OCI-LY3 (cell line): Measurements from ENCODE around the gene JAK2.

Experiments used
- EZH2phosphoT487 ChIP-seq: fragments of 200-600 bp; shearing (Covaris generic); IDR thresholded peaks from 2 replicates; pipeline ENCODE4 v1.6.1; 2018; ENCODE audit warnings: antibody characterized with exemption, mixed run types, low read depth
- TF ChIP-seq, protein P1 (sequence below): fragments of 200-600, 300-600 bp; sonication (generic); IDR thresholded peaks from 2 replicates; pipeline ENCODE4 v1.5.1; 2014; ENCODE audit warnings: antibody characterized with exemption, low read length, low read depth

DNA sequence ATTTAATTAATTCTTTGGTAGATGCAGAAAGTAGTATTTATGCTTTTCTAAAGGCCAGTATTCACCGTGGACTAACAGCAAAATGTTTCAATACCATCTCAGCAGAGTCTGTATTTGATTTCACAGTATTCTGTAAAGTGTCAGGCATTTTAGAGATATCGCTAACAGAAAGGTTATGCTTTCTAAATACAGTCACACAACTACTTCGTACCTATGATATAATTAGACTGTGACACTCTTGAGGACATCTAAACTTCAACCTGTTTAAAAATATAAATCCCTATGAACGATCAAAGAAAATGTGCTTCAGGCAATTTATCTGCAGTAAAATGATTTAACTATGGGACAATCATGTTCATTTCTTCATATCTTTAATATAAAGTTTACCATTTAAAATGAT, 41.7 kb upstream of the JAK2 start:
- no peak for TF ChIP-seq EZH2phosphoT487
- TF ChIP-seq, protein P1, sequence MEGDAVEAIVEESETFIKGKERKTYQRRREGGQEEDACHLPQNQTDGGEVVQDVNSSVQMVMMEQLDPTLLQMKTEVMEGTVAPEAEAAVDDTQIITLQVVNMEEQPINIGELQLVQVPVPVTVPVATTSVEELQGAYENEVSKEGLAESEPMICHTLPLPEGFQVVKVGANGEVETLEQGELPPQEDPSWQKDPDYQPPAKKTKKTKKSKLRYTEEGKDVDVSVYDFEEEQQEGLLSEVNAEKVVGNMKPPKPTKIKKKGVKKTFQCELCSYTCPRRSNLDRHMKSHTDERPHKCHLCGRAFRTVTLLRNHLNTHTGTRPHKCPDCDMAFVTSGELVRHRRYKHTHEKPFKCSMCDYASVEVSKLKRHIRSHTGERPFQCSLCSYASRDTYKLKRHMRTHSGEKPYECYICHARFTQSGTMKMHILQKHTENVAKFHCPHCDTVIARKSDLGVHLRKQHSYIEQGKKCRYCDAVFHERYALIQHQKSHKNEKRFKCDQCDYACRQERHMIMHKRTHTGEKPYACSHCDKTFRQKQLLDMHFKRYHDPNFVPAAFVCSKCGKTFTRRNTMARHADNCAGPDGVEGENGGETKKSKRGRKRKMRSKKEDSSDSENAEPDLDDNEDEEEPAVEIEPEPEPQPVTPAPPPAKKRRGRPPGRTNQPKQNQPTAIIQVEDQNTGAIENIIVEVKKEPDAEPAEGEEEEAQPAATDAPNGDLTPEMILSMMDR = no peak
